ENCODE data around the gene DOCK1. TPM values are rescaled to one million over a fixed set of nuclear protein-coding genes. Genes with fewer than 3 reads are reported as not detected.

The DOCK1 gene
- total RNA-seq, 4 donors from 2014 or later: 4.3 to 6.0 (median 4.8) TPM

DNA sequence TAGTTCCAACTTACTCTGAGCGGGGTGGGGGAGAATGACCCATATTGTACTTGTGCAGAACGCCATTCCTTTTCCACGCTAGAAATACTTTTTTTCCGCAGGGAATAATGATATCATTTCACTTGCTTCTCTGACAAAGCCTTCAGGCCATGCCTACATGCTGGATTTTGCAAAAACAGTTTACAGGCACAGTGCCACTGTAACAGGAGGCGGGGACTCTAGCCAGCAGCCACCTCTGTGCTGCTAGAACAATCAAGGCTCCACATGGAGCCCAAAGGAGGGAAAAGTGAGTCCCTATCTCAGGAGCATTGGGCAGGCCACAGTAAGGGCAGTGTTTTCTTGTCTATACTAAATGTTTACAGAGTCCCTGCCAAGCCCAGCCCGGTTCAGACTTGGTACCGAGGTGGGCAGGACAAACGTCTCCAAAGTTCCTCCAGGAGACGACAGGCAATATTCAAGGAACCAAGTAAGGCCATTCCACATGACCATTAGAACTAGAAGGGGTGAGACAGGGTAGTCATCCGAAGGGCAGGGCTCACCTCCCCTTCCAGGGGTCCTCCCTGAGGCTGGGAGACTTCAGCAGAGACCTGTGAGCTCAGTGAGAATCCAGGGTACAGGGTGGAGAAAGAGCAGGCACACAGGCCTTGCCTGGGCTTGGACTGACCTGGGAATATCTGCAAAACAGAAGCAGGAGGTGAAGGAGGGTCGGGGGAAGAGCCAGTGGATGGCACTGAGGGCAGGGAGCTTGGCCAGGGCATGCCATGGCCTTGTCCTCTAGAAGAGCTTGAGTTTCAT lies 553.0 kb downstream of the DOCK1 start:
- Histone ChIP-seq H3K4me1 (no peaks in the 10 kb centered on the region), H3K27ac (no peak overlapping the region), H3K27me3 (no peaks in the 10 kb centered on the region), H3K9me3 (no peaks in the 10 kb centered on the region), H3K36me3 (no peaks in the 10 kb centered on the region), H3K4me3 (no peak overlapping the region)
- ATAC-seq (no peak), DNase-seq (no peak)
- in situ Hi-C loops (cut with MboI; ENCODE audit: low sequenced_read_pairs in 4 of 4) (no loop called here), intact Hi-C loops (cut with DNase I; ENCODE audit: low total_unique reads) (no loop called here)
- TF ChIP-seq, protein P1, sequence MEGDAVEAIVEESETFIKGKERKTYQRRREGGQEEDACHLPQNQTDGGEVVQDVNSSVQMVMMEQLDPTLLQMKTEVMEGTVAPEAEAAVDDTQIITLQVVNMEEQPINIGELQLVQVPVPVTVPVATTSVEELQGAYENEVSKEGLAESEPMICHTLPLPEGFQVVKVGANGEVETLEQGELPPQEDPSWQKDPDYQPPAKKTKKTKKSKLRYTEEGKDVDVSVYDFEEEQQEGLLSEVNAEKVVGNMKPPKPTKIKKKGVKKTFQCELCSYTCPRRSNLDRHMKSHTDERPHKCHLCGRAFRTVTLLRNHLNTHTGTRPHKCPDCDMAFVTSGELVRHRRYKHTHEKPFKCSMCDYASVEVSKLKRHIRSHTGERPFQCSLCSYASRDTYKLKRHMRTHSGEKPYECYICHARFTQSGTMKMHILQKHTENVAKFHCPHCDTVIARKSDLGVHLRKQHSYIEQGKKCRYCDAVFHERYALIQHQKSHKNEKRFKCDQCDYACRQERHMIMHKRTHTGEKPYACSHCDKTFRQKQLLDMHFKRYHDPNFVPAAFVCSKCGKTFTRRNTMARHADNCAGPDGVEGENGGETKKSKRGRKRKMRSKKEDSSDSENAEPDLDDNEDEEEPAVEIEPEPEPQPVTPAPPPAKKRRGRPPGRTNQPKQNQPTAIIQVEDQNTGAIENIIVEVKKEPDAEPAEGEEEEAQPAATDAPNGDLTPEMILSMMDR (IDR thresholded peaks at IDR 0.05 in 4 of 5, conservative IDR thresholded peaks at IDR 0.05 in 1 of 5): no peak
- no peak for TF ChIP-seq POLR2A (IDR thresholded peaks at IDR 0.05)

DNA sequence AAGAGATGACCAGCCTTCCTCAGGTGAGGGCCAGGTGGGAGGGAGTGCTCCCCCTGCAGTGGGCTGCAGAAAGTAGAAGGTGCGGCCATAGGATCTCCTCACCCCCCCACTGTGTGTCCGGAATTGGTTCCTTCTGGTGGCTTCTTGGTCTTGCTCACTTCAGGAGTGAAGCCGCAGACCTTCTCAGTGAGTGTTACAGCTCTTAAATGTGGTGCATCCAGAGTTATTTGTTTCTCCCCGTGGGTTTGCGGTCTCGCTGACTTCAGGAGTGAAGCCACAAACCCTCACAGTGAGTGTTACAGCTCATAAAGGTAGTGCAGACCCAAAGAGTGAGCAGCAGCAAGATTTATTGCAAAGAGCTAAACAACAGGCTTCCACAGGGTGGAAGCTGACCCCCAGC lies 553.6 kb downstream of the DOCK1 start:
- Histone ChIP-seq H3K27me3 (no peaks in the 10 kb centered on the region), H3K36me3 (no peaks in the 10 kb centered on the region), H3K4me1 (no peaks in the 10 kb centered on the region), H3K4me3 (no peak overlapping the region), H3K9me3 (no peaks in the 10 kb centered on the region), H3K27ac (no peak overlapping the region)
- no peak for TF ChIP-seq POLR2A (IDR thresholded peaks at IDR 0.05)
- TF ChIP-seq, protein P1 (IDR thresholded peaks at IDR 0.05 in 4 of 5, conservative IDR thresholded peaks at IDR 0.05 in 1 of 5): no peak
- intact Hi-C loops (cut with DNase I; ENCODE audit: low total_unique reads): no loop called here
- ATAC-seq (no peak), DNase-seq (no peak)
- in situ Hi-C loops (cut with MboI; ENCODE audit: low sequenced_read_pairs in 4 of 4): no loop called here

DNA sequence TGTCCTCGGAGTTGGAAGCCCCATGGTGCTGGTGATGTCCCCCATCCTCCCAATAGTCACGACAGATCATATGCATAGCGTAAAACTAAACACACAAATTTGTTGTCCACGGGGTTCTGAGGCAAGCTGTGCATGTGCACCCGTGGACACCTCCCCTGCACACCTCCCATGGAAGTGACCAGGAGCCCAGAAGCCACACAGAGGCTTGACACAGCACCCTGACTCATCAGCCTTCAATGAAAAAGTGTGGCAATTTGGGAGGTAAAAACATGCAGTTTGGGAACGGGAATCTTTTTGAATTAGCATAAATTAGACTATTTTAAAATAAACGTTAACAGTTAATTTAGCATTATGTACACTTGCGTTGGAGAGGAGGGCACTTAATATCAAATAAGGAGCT lies 554.7 kb downstream of the DOCK1 start:
- TF ChIP-seq POLR2A (IDR thresholded peaks at IDR 0.05): no peak
- Histone ChIP-seq H3K4me3 (no peak overlapping the region), H3K9me3 (no peaks in the 10 kb centered on the region), H3K27ac (no peak overlapping the region), H3K27me3 (no peaks in the 10 kb centered on the region), H3K36me3 (no peaks in the 10 kb centered on the region), H3K4me1 (no peaks in the 10 kb centered on the region)
- intact Hi-C loops (cut with DNase I; ENCODE audit: low total_unique reads) (no loop called here), in situ Hi-C loops (cut with MboI; ENCODE audit: low sequenced_read_pairs in 4 of 4) (no loop called here)
- DNase-seq (no peak), ATAC-seq (no peak)

DNA sequence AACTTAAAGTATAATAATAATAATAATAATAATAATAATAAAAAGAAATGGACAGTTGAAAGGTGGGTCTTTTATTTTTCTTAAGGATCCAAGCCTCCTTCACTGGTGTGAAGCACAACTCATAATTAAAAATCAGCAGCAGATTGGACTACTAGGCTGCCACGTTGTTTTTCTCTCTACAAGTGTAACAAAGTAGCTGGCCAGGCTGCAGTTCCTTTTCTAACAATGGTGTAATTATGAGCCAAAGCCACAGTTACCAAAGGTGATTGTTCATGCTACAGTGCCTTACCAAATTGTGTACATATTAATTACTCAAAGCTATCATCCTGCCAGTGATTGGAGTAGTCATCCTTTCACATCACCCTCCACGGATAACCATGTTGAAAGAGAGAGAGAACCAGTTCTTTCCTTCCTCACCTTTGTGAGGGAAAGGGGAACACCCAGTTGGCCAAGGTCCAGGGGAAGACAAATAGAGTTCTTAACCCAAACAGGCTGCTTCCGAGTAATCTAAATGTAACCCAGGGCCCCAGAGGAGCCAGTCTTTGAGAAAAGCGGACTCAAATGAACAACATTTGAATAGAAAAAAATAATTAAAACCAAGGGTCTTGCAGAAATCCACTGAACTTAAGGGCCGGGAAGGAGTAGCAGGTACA lies 557.5 kb downstream of the DOCK1 start:
- intact Hi-C loops (cut with DNase I; ENCODE audit: low total_unique reads) (no loop called here), in situ Hi-C loops (cut with MboI; ENCODE audit: low sequenced_read_pairs in 4 of 4) (no loop called here)
- no peak overlapping the region for H3K4me3 ChIP-seq
- H3K27ac ChIP-seq: no peak overlapping the region
- H3K4me1 ChIP-seq: no peaks in the 10 kb centered on the region
- no peaks in the 10 kb centered on the region for H3K36me3 ChIP-seq
- H3K9me3 ChIP-seq: no peaks in the 10 kb centered on the region
- TF ChIP-seq, protein P1 (IDR thresholded peaks at IDR 0.05 in 4 of 5, conservative IDR thresholded peaks at IDR 0.05 in 1 of 5): no peak
- TF ChIP-seq POLR2A (IDR thresholded peaks at IDR 0.05): no peak
- H3K27me3 ChIP-seq: no peaks in the 10 kb centered on the region
- DNase-seq (no peak), ATAC-seq (no peak)

- TF ChIP-seq, protein P1 (IDR thresholded peaks at IDR 0.05 in 4 of 5, conservative IDR thresholded peaks at IDR 0.05 in 1 of 5): no peak
- TF ChIP-seq POLR2A (IDR thresholded peaks at IDR 0.05): no peak
- intact Hi-C loops (cut with DNase I; ENCODE audit: low total_unique reads): no loop called here
- Histone ChIP-seq H3K4me1 (no peaks in the 10 kb centered on the region), H3K36me3 (no peaks in the 10 kb centered on the region), H3K9me3 (no peaks in the 10 kb centered on the region), H3K4me3 (no peak overlapping the region), H3K27me3 (no peaks in the 10 kb centered on the region), H3K27ac (no peak overlapping the region)
- DNase-seq (no peak), ATAC-seq (no peak)
- in situ Hi-C loops (cut with MboI; ENCODE audit: low sequenced_read_pairs in 4 of 4): no loop called here
Observed at GRCh38 chr10:127463548-127463947, 558.3 kb downstream of the DOCK1 start.

All from gastrocnemius medialis (tissue), 4 donors.